Stimulated activated CD8-positive, alpha-beta memory T cell treated with anti-CD3 and anti-CD28 coated beads, Interleukin-4, amount 100 ng/mL, for 4 hours (primary cell): ENCODE data around the gene GALNT18.

Experiments used
- DNase-seq, 2 donors: peaks; one replicate each; pipeline ENCODE4 v3.0.0-alpha.2; 2020; ENCODE audit warnings: low read depth in 2 of 2, low spot score in 1 of 2

GALNT18 gene

GRCh38 chr11:11391796-11392463 is 229.9 kb downstream of the GALNT18 start:
- DNase-seq = no peak

- no peak for DNase-seq
Observed at GRCh38 chr11:11391169-11391568, 230.6 kb downstream of the GALNT18 start.

- DNase-seq = no peak
Observed at GRCh38 chr11:11390068-11390771, 231.6 kb downstream of the GALNT18 start.

GRCh38 chr11:11389238-11389637 is 232.6 kb downstream of the GALNT18 start:
- DNase-seq = no peak

- no peak for DNase-seq
Observed at GRCh38 chr11:11387622-11388305, 234.0 kb downstream of the GALNT18 start.

GRCh38 chr11:11387207-11387606 is 234.6 kb downstream of the GALNT18 start:
- no peak for DNase-seq

GRCh38 chr11:11384829-11385228 is 237.0 kb downstream of the GALNT18 start:
- DNase-seq = no peak

GRCh38 chr11:11383995-11384394 is 237.8 kb downstream of the GALNT18 start:
- no peak for DNase-seq

GRCh38 chr11:11382858-11383532 is 238.8 kb downstream of the GALNT18 start:
- no peak for DNase-seq

GRCh38 chr11:11381471-11382105 is 240.2 kb downstream of the GALNT18 start:
- DNase-seq = no peak

- DNase-seq = no peak
Observed at GRCh38 chr11:11380883-11381282, 240.9 kb downstream of the GALNT18 start.

- no peak for DNase-seq
Observed at GRCh38 chr11:11380340-11380739, 241.5 kb downstream of the GALNT18 start.

- no peak for DNase-seq
Observed at GRCh38 chr11:11379661-11380060, 242.1 kb downstream of the GALNT18 start.

GRCh38 chr11:11378184-11378940 is 243.4 kb downstream of the GALNT18 start:
- DNase-seq = no peak

GRCh38 chr11:11374358-11375148 is 247.3 kb downstream of the GALNT18 start:
- DNase-seq = no peak

GRCh38 chr11:11373934-11374333 is 247.9 kb downstream of the GALNT18 start:
- no peak for DNase-seq

GRCh38 chr11:11372461-11372860 is 249.3 kb downstream of the GALNT18 start:
- no peak for DNase-seq

GRCh38 chr11:11370962-11371303 is 250.9 kb downstream of the GALNT18 start:
- DNase-seq = no peak

- DNase-seq = no peak
Observed at GRCh38 chr11:11370255-11370961, 251.4 kb downstream of the GALNT18 start.
